Stimulated activated CD8-positive, alpha-beta memory T cell treated with anti-CD3 and anti-CD28 coated beads, Interleukin-4, amount 100 ng/mL, for 1 hour (primary cell): Measurements from ENCODE around the gene NCOA1.
"Not testable (repeated sequence)": the region's sequence is repeated elsewhere in the genome, so short reads cannot be mapped to it uniquely, and the experiment has no call there.

Experiments
- DNase-seq, 2 donors: peaks; one replicate each; pipeline ENCODE4 v3.0.0-alpha.2; 2020; ENCODE audit warnings: low read depth in 2 of 2, low spot score in 1 of 2

The NCOA1 gene

DNA sequence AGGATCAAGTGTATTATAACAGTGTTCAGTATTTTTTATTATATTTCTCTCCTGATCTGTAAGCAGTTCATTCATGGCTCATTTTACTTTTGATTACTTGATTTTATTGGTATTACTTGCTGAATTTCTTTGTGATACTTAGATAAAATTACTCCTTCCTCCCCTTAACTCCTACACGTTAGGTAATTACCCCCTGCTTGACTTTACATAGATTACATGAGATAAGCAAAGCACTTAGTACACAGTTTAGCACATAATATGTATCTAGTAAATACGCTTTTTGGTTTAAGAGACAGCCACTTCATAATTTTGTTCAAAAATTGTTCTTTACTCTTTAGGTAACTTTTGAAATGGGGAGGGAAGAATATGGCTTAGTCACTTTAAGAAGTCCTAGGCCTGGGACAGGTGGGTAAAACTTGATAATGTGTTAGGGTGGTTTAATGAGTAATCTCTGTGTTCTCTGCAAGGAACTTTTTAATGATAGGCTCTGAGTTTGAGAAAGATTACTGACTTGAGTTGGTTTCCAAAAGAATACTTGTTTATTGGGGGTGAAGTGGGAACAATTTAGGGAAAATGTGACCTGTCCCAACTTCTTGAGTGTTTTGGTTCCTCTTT is 80.9 kb downstream of the NCOA1 start:
- DNase-seq = no peak

DNA sequence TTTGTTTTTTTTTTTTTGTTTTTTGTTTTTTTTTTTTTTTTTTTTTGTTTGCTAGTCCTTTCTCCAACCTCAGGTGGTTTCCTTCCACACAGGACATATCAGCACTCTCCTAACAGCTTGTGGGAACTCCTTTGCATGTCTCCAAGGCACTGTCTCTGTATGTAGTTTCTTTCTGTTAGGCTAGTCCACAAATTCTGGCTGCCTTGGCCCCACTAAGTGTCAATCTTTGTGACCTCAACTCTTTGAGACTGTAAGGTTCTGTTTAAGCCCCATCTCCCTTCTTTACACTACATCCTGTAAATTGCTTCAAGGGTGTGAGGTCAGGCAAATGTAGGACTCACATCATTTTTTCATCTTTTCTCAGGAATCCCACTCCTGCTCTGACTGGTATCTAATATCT is 85.1 kb downstream of the NCOA1 start:
- DNase-seq = no peak

DNA sequence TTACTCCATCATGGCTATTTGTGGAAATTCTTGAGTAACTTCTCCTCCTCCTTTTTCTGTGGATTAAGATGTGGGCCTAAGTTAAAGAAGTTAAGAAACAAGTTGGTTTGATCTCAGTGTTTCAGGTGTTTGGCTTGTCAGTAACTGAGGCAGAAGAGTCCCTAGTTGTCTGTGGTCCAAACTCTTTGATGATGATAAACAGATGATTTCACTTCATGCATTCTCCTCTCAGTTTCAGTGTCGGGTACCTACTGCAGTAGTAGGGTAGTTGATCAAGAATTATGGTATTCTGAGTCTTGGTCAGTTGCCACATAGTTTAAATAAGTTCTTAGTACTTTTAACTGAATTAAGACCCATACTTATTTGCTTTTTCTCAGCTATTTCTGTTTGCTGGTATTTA is 85.6 kb downstream of the NCOA1 start:
- DNase-seq = no peak

GRCh38 chr2:24577481-24577880 is 86.4 kb downstream of the NCOA1 start:
- no peak for DNase-seq

GRCh38 chr2:24579053-24579803 is 88.2 kb downstream of the NCOA1 start:
- no peak for DNase-seq

- no peak for DNase-seq
Measured at GRCh38 chr2:24580561-24580960, 89.5 kb downstream of the NCOA1 start.

GRCh38 chr2:24581971-24582370 is 90.9 kb downstream of the NCOA1 start:
- not testable (repeated sequence) for DNase-seq

DNA sequence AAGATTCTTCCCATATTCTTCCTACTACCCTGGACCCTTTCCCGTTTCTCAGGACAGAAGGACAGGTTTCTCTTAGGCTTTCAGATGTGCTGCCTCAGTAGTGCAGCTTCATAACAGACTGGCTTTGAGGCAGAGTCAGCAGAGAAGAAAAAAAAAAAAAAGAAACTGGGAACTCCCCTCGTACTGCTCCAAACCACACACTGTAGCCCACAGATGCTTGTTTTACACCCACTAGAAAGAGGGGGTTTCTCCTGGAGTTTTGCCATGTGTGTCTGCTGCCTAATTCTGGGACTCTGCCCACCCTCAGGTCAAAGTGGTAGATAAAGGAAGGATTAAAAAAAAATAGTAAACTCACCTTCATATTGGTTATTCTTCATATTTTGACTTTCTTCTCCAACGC is 95.9 kb downstream of the NCOA1 start:
- DNase-seq = no peak

DNA sequence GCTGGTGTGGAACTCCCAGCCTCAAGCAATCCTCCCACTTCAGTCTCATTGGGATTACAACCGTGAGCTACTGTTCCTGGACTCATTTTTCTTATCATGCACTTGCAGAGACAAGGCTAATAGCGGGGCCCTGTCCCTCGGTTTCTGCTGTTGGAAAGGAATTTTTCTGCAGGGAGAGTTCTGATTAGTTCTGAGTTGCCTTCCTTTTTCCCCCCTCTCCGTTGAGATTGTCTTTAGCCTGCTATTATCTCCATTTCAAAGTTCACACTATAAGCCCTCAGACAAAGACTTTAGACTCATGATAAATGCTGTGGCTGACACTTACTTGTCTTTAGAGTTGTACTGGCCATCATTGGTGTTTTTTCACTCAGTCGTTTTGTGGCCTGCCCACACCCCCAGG is 97.2 kb downstream of the NCOA1 start:
- DNase-seq = no peak

DNA sequence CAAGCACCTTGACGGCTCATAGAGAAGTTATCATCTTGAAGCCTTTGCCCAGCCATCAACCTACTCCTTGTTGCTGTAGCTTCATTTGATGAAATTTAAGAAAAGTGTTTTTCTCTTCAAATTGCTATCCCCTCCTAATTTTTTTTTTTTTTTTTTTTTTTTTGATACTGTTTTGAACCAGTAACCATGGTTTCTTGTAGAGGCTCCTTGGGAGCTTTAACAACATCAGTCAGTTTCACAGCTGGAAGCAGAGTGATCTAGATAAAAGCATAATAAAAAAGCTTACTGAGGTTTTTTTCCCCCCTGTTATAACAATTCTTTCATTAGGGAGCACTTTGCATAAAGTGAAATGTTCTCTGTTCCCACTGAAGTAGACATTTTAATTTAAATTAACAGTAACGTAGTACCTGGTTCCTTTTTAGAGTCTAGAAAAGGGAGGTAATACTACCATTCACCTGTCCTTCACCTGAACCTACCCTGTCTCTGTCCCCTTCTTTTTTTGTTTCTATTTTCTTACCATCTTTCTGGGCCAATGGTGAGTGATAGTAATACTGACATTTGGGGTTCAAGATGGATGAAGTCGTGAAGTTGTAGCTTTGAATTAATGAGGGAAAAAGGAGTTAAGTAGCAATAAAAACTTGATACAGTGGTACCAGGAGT is 101.5 kb downstream of the NCOA1 start:
- no peak for DNase-seq

- DNase-seq = no peak
Measured at GRCh38 chr2:24594283-24594682, 103.2 kb downstream of the NCOA1 start.

DNA sequence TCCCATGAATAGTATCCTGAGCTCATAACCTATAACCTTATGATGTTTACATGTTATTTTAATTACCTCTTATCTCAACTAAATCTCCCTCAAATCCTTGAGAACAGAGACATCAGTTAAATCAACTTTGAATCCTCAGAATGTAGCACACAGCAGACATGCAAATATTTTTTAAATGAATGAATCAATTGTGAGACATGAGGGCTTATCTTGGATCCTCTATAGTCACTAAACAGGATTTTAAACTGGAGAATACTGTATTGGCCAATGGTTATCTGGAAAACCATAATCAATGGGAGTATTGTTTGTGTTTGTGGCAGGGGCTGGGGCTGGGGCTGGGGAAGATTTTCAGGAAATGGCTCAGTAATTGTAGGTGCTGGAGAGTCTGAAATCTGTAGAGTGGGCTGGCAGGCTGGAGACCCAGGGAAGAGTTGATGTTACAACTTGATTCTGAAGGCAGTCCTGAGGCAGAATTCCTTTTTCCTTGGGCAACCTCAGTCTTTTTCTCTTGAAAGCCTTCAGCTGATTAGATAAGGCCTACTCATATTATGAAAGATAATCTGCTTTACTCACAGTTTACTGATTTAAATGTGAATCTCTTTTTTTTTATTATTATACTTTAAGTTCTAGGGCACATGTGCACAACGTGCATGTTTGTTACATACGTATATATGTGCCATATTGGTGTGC is 106.3 kb downstream of the NCOA1 start:
- no peak for DNase-seq

- not testable (repeated sequence) for DNase-seq
Measured at GRCh38 chr2:24600140-24600539, 109.1 kb downstream of the NCOA1 start.

GRCh38 chr2:24611631-24612030 is 120.6 kb downstream of the NCOA1 start:
- no peak for DNase-seq

DNA sequence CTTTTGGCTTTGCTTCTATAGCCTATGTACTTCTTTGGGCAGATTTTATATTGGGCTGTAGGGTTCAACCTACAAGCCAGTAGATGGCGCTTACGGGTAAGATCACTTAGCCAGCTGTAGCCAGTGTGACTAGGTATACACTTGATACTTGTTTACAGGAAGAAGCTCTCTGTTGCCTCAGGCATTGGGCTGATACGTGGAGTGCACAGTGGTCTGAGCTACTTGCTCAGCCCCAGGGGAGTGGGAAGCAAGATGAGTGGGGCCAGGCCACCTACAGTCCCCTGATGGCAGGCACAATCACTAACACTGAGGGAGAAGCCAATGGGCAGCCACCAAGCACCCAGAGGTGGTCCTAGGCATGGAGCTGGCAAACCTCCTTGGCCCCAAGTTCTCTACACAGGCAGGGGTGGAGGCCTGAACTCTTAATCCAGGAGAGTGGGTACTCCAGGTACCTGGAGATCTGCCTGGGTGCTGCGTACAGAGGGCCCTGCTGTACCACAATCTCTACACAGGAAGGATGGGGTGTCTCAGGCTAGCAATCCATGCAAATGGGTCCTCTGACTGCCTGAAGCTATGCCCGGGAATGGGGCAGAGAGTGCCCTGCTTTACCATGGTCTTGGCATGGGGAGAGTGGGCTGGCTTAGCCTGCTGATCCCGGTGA is 122.2 kb downstream of the NCOA1 start:
- no peak for DNase-seq

GRCh38 chr2:24616616-24617015 is 125.6 kb downstream of the NCOA1 start:
- DNase-seq = no peak

GRCh38 chr2:24617424-24617823 is 126.4 kb downstream of the NCOA1 start:
- DNase-seq = no peak

DNA sequence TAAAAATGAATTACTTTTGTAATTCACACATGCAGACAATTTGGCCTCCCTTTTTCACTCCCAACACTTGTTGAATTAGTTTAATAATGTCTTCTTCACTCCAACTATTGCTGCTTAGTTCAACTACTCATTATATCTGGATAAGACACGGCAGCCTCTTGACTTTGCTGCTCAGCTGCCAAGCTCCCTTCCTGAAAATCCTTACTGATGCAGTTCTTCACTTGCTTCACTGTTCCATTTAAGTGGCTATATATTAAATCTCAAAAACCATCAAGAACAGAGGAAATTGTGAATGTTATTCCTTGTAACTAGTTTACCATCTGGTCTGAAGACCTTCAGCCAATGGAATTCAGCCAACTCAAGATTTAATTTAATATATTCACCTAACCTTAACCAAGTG is 127.1 kb downstream of the NCOA1 start:
- no peak for DNase-seq

GRCh38 chr2:24618680-24619079 is 127.6 kb downstream of the NCOA1 start:
- DNase-seq = no peak

GRCh38 chr2:24620936-24621335 is 129.9 kb downstream of the NCOA1 start:
- no peak for DNase-seq

- DNase-seq = no peak
Measured at GRCh38 chr2:24621779-24622538, 130.9 kb downstream of the NCOA1 start.
